ENCODE measurements around the gene SDK1. TPM values are rescaled to one million over a fixed set of nuclear protein-coding genes. Genes with fewer than 3 reads are reported as not detected.

The SDK1 gene, protein sequence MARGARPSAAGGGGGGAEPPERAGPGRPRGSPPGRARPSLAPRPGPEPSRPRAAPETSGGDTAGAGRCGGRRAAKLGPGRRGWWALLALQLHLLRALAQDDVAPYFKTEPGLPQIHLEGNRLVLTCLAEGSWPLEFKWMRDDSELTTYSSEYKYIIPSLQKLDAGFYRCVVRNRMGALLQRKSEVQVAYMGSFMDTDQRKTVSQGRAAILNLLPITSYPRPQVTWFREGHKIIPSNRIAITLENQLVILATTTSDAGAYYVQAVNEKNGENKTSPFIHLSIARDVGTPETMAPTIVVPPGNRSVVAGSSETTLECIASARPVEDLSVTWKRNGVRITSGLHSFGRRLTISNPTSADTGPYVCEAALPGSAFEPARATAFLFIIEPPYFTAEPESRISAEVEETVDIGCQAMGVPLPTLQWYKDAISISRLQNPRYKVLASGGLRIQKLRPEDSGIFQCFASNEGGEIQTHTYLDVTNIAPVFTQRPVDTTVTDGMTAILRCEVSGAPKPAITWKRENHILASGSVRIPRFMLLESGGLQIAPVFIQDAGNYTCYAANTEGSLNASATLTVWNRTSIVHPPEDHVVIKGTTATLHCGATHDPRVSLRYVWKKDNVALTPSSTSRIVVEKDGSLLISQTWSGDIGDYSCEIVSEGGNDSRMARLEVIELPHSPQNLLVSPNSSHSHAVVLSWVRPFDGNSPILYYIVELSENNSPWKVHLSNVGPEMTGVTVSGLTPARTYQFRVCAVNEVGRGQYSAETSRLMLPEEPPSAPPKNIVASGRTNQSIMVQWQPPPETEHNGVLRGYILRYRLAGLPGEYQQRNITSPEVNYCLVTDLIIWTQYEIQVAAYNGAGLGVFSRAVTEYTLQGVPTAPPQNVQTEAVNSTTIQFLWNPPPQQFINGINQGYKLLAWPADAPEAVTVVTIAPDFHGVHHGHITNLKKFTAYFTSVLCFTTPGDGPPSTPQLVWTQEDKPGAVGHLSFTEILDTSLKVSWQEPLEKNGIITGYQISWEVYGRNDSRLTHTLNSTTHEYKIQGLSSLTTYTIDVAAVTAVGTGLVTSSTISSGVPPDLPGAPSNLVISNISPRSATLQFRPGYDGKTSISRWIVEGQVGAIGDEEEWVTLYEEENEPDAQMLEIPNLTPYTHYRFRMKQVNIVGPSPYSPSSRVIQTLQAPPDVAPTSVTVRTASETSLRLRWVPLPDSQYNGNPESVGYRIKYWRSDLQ (N-terminal part only)
- total RNA-seq: 40.7 TPM

DNA sequence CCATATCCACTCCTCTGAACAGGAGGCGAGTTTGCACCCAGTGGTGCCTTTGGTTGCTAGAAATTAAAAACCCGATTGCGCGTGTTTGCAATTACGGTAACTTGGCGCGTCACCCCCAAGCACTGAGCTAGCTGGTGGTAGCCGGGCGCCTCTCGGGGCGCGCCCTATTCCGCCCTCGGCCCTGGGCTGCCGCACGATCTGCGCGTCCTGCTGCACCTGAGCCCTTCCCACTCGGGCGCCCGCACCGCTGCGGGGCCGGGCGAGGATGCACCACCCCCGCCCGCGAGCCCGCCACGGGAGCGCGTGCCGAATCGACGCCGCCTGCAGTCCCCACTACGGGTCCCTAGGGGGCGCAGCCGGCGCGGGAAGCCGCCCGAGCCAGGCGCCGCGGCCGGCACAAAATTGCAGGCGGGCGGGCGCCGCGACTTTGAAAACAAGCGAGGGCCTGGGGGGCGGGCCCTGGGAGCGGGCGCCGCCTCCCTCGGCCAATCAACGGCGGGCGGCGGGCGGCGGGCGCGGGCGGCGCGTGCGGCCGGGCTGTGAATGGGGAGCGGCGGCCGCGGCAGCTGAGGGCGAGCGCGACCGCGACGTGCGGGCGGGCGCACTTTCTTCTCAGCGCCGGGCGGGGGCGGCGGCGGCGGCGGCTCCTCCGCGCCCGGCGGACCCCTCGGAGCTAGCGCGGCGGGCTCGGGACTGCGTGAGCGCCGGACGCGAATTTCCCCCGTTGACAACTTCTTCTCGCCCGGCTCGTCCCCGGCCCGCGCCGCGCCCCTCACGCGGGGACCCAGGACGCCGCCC, at the start of gene SDK1:
SDK1 (plus strand) TSS at position 602 of the 798 bp plus-strand sequence. CDS start 335 bp downstream, outside the sequence.

